GM12875 (cell line): ENCODE measurements around the gene PALD1.

Experiments used
- H3K4me3 ChIP-seq: one replicate; pipeline ENCODE4 v1.5.1; 2011; ENCODE audit warnings: low read depth, low read length, control low read depth
- TF ChIP-seq, protein P1 (sequence below): IDR thresholded peaks from 2 replicates; pipeline ENCODE4 v1.5.1; 2011; ENCODE audit warnings: low read depth, mild to moderate bottlenecking, control low read depth, inconsistent platforms, low read length, moderate library complexity, borderline replicate concordance; ENCODE audit not compliant: insufficient read depth

PALD1 gene

DNA sequence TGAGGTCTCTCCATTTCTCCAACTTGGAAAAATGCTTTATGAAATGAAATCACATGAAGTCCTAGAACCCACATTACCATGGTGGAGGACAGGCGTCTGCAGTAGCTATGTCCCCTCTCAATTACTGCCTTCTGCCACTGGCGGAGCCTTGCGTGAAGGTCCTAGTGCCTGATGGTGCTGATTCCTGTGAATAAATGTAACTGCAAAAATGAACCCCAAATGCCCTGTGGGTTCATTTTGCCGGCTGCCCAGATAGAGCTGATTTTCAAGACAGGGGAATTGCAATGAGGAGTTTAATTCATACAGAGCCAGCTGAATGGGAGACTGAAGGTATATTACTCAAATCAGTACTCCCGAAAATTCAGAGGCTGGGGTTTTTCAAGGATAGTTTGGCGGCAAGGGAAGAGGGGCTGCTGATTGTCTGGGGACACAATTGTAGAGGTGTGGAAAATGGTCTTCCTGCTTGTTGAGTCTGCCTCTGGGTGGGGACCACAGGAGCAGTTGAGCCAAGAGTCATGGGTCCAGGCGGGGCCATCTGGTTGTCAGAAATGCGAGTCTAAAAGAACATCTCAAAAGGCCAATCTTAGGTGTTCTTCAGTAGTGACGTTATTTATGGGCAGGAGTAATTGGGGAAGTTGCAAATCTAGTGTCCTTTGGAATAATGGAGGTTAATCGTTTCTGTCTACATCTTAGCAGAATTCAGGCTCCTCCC lies 110.4 kb downstream of the PALD1 start:
- TF ChIP-seq, protein P1, sequence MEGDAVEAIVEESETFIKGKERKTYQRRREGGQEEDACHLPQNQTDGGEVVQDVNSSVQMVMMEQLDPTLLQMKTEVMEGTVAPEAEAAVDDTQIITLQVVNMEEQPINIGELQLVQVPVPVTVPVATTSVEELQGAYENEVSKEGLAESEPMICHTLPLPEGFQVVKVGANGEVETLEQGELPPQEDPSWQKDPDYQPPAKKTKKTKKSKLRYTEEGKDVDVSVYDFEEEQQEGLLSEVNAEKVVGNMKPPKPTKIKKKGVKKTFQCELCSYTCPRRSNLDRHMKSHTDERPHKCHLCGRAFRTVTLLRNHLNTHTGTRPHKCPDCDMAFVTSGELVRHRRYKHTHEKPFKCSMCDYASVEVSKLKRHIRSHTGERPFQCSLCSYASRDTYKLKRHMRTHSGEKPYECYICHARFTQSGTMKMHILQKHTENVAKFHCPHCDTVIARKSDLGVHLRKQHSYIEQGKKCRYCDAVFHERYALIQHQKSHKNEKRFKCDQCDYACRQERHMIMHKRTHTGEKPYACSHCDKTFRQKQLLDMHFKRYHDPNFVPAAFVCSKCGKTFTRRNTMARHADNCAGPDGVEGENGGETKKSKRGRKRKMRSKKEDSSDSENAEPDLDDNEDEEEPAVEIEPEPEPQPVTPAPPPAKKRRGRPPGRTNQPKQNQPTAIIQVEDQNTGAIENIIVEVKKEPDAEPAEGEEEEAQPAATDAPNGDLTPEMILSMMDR, result no peak
- H3K4me3 ChIP-seq, result no peak overlapping the region

DNA sequence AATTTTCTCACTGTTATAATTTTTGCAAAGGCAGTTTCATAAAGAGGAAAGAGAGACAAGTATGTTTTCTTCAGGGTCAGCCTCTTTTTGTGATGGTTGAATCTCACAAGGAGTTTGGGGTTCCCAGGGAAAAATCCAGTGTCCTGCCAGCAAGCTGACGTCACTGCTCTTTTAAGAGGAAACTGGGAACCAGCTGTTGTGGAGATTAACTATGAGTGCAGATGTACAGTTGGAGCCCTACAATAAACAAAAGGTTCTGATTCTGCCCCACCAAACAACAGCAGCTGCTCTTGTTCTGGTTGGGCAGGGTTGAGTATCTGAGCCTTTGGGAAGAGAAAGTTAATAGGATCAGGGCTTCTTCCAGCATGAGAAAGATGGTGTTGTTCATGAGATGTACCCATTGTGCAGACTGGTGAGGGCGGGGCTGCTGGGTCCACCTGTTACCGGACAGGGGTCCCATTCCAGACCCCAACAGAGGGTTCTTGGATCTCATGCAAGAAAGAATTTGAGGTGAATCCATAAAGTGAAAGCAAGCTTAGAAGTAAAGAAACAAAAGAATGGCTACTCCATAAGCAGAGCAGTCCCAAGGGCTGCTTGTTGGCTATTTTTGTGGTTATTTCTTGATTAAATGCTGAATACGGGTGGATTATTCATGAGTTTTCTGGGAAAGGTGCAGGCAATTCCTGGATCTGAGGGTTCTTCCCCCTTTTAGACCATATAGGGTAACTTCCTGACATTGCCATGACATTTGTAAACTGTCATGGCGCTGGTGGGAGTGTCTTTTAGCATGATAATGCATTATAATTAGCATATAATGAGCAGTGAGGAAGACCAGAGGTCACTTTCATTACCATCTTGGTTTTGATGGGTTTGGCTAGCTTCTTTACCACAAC lies 111.4 kb downstream of the PALD1 start:
- TF ChIP-seq, protein P1, result no peak
- H3K4me3 ChIP-seq, result no peak overlapping the region

DNA sequence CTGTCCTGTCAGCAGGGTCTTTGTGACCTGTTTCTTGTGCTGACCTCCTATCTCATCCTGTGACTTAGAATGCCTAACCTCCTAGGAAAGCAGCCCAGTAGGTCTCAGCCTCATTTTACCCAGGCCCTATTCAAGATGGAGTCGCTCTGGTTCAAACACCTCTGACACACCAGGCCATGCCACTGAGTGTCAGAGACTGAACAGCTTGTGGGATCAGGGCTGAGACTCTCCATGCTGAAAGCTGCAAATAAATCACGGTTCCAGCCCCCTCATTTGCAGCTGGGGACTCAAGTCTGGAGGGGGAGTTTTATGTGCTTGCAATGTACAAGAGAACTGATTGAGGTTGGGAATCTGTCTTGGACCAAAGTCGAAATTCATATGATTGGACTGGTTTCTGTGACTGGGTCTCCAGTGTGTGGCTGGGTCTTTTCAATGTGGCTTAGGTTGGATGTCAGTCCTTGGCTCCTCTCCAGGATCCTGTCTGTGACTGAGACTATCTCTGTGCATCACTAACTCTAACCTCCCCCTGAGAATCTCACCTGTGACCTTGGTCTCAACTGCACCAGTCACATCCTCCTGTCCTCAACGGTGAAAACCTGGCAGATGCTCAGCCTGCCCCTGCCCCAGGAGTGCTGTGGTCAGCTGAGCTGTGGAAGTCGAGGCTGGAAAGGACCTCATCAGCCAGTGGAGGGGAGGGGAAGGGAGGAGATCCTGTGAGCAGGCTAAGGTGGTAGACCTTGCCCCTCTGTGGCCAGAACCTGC lies 112.3 kb downstream of the PALD1 start:
- TF ChIP-seq, protein P1, result no peak
- H3K4me3 ChIP-seq, result no peak overlapping the region

DNA sequence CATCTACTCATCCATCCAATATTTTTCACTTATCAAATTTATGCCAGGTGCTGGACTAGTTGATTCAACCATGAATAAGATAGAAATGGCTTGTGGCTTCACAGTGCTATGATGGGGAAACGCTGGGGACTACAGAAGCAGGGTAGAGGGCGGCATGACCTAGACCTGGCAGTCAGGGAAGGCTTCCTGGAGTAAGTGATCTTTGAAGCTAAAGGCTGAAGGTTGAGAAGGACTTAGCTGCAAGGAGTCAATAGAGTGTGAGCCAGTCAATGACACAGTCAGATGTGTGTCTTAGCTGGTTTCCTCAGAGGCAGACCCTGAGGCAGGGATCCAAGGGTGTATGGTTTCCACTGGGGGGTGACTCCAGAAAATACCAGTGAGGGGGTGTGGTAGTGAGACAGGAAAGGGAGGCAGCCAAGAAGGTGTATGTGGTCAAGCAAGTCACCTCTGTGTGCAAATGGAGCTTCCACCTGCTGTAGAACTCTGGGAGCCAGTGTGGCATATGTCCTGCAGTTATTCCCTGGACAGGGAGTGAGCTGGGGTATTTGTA lies 113.7 kb downstream of the PALD1 start:
- TF ChIP-seq, protein P1, result no peak

DNA sequence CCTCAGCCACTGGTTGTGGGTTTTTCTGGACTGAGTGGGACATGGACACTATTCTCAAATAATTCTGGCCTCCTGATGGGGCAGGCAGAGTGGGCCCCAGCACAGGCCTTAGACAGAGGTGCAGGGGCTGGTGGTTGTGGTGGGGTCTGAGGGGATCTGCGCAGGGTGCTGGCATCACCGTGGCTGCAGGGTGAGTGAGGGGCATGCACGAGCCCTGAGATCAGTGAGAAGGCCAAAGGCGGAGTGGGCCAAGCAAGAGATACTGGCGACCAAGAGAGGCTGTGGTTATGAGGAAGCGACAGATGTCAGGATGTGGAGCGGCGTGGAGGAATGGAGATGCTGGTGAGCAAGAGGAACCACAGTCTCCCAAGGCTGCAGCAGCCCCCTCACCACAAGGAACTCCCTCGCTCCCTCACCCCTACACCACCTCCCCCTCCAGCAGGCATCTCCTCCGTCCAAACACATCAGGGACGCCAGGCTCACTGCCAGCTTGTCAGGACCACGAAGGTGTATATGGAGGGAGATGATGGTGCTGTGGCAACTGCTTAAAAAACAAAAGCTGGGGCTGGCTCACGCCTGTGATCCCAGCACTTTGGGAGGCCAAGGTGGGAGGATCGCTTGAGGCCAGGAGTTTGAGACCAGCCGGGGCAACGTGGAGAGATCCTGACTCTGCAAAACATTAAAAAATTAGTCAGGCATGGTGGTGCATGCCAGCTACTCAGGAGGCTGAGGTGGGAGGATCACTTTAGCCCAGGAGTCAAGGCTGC lies 114.4 kb downstream of the PALD1 start:
- H3K4me3 ChIP-seq, result no peak overlapping the region
- TF ChIP-seq, protein P1, result no peak

More for the DNA sequence above, 113.7 kb downstream of the PALD1 start:
- H3K4me3 ChIP-seq, result no peak overlapping the region

DNA sequence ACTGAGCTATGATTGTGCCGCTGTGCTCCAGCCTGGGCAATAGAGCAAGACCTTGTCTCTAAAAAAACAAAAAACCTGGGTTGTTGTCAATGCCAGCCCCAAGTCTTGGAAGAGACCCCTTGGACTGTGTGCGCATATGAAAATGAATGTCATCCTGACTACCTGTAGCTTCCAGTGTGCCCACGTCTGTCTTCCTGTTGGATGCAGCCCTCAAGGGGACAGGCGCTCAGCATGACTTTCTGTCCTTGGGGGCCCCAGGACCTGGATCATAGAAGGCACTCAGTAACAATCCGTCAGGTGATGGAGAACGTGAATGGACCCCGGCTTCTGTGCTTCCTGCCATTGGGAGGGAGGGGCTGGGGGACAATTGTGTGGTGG lies 114.9 kb downstream of the PALD1 start:
- TF ChIP-seq, protein P1, result no peak

More for the DNA sequence above, 114.9 kb downstream of the PALD1 start:
- H3K4me3 ChIP-seq, result no peak overlapping the region
